HUDEP-2 (cell line): Measurements from ENCODE around the gene BAG3.

Experiments used
- DNase-seq, 76 experiments: peaks; one replicate each; lab custom pipeline; 2025; ENCODE audit not compliant: unreplicated experiment in 76 of 76; lab: John Stamatoyannopoulos, UW

The BAG3 gene

GRCh38 chr10:119663866-119664698 lies 12.9 kb downstream of the BAG3 start:
- DNase-seq = peak in 2 of 76 experiments; percentile 4 to 15

GRCh38 chr10:119665901-119666708 lies 14.9 kb downstream of the BAG3 start:
- no peak for DNase-seq

GRCh38 chr10:119666709-119667004 lies 15.5 kb downstream of the BAG3 start:
- no peak for DNase-seq

GRCh38 chr10:119667562-119668328 lies 16.6 kb downstream of the BAG3 start:
- peak in 51 of 76 experiments; percentile 4 to 61 (median 26) for DNase-seq

GRCh38 chr10:119668461-119668860 lies 17.3 kb downstream of the BAG3 start:
- DNase-seq = no peak

GRCh38 chr10:119669331-119669730 lies 18.2 kb downstream of the BAG3 start:
- no peak for DNase-seq

GRCh38 chr10:119669975-119670640 lies 18.9 kb downstream of the BAG3 start:
- DNase-seq = no peak

- DNase-seq = no peak
Observed at GRCh38 chr10:119670717-119671116, 19.5 kb downstream of the BAG3 start.

GRCh38 chr10:119671381-119671780 lies 20.2 kb downstream of the BAG3 start:
- no peak for DNase-seq

GRCh38 chr10:119672291-119672690 lies 21.1 kb downstream of the BAG3 start:
- DNase-seq = no peak

- peak in 1 of 76 experiments; percentile 3 for DNase-seq
Observed at GRCh38 chr10:119673271-119673670, 22.1 kb downstream of the BAG3 start.

- no peak for DNase-seq
Observed at GRCh38 chr10:119675483-119676170, 24.4 kb downstream of the BAG3 start.

- no peak for DNase-seq
Observed at GRCh38 chr10:119677126-119677525, 25.9 kb downstream of the BAG3 start.

- DNase-seq = no peak
Observed at GRCh38 chr10:119677904-119678755, 26.9 kb downstream of the BAG3 start.

GRCh38 chr10:119679480-119679829 lies 28.3 kb downstream of the BAG3 start:
- no peak for DNase-seq

- no peak for DNase-seq
Observed at GRCh38 chr10:119680050-119680449, 28.9 kb downstream of the BAG3 start.

GRCh38 chr10:119680650-119681081 lies 29.5 kb downstream of the BAG3 start:
- DNase-seq = no peak

- peak in 61 of 76 experiments; percentile 6 to 72 (median 37) for DNase-seq
Observed at GRCh38 chr10:119686465-119687191, 35.4 kb downstream of the BAG3 start.
